GM12878 (cell line): Measurements from ENCODE around the gene DICER1. TPM values are rescaled to one million over a fixed set of nuclear protein-coding genes. Genes with fewer than 3 reads are reported as not detected.

Experiments
- ASH2L ChIP-seq: fragments of 300-600, 200-600 bp; sonication (generic); IDR thresholded peaks from 2 replicates; pipeline ENCODE4 v1.6.1; 2017; ENCODE audit warnings: low read depth, mild to moderate bottlenecking, borderline replicate concordance
- BCL11A ChIP-seq: IDR thresholded peaks from 2 replicates; pipeline ENCODE4 v1.6.1; 2011; ENCODE audit warnings: low read depth, low read length
- CHD2 ChIP-seq: IDR thresholded peaks from 2 replicates; pipeline ENCODE4 v1.6.1; 2011; ENCODE audit warnings: low read depth, low read length, improper control_type of control experiment, borderline replicate concordance
- FOS ChIP-seq: IDR thresholded peaks from 3 replicates; pipeline ENCODE4 v1.6.1; 2011; ENCODE audit warnings: borderline replicate concordance; ENCODE audit not compliant: insufficient read length; ENCODE audit errors: extremely low read depth
- FOXM1 ChIP-seq: IDR thresholded peaks from 2 replicates; pipeline ENCODE4 v1.6.1; 2012; ENCODE audit warnings: low read depth, mild to moderate bottlenecking, inconsistent platforms, low read length, moderate library complexity
- JUND ChIP-seq: IDR thresholded peaks from 2 replicates; pipeline ENCODE4 v1.6.1; 2012; ENCODE audit warnings: low read depth, mild to moderate bottlenecking, low read length, improper control_type of control experiment, moderate library complexity
- MTA2 ChIP-seq: fragments of 450-650 bp; IDR thresholded peaks from 2 replicates; pipeline ENCODE4 v1.6.1; 2016; ENCODE audit warnings: low read depth, mild to moderate bottlenecking, moderate library complexity
- NFXL1 ChIP-seq: fragments of 450-650 bp; IDR thresholded peaks from 2 replicates; pipeline ENCODE4 v1.6.1; 2017; ENCODE audit warnings: antibody characterized with exemption, mild to moderate bottlenecking, borderline replicate concordance
- polyA plus RNA-seq, 11 experiments: library from polyadenylated mRNA; depleted of rRNA in 4 of 11; unstranded in 6 of 11; stranded (reverse) in 5 of 11; fragments of >200 nt; fragmentation: Nextera tagmentation in 4 of 11; fragmentation: Illumina TruSeq in 1 of 11; extraction: Ambion mirVana in 4 of 11; extraction: Trizol in 1 of 11; gene quantifications; 1 replicate in 1 of 11; 2 replicates in 10 of 11; pipeline versions ENCODE4 v1.2.1 to v1.2.3, GENCODE V29; 2011 to 2016; ENCODE audit warnings: inconsistent platforms in 2 of 11, missing spikeins in 2 of 11, low read depth in 1 of 11
- total RNA-seq, 4 experiments: library from RNA; depleted of rRNA in 3 of 4; stranded (reverse); fragments of >200 nt in 3 of 4; fragmentation: Illumina TruSeq in 1 of 4; extraction: Trizol in 1 of 4; gene quantifications; 2 replicates each; pipeline versions ENCODE4 v1.2.1 to v1.2.3, GENCODE V29; 2013 to 2021
- TF ChIP-seq, protein P1 (sequence below): fragments of 450-650 bp; formaldehyde crosslinking; IDR thresholded peaks from 2 replicates; pipeline ENCODE4 v1.4.0; 2020; ENCODE audit warnings: mild to moderate bottlenecking, moderate library complexity
- TF ChIP-seq, protein P2 (sequence below): fragments of 450-650 bp; IDR thresholded peaks from 2 replicates; pipeline ENCODE4 v1.6.1; 2018; ENCODE audit warnings: borderline replicate concordance, mild to moderate bottlenecking; ENCODE audit not compliant: partially characterized antibody

Gene DICER1
- total and polyA plus RNA-seq, 10 of the 15 experiments (the other 5 are each of a cell fraction or from before 2014, with no cell fraction given), result 6.8 to 70.8 (median 37.1) TPM

DNA sequence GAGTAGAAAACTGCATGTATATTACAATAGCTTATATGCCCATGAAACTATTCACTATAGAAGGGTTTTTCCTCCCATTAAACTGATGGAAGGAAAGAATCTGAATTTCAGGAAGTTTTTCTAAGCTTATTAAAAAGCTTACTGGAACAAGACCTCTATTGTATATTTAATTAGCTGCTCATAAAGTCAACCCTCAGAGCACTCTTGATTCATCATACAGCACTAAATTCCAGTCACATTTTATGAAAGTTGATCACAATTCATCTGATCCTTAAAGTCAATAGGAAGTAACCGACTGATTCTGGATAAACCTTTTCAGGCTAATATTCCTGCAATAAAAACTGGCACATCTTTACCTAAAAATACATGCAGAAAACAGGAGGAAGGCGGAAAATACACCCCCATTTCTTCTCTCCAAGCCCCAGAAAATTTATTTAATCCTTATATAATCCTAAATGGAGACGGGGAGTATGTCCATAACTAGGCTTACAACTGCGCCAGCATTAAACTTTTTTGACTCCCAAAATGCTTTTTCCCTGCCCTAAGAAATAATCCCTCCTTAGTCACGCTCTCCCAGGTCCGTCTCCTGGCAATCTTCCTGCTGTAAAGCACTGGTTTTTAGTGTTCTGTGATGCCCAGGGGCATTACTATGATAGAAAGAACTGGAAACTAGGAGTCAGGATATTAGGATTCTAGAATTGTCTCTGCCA lies 35.3 kb downstream of the DICER1 start (continued):
- TF ChIP-seq, protein P1, sequence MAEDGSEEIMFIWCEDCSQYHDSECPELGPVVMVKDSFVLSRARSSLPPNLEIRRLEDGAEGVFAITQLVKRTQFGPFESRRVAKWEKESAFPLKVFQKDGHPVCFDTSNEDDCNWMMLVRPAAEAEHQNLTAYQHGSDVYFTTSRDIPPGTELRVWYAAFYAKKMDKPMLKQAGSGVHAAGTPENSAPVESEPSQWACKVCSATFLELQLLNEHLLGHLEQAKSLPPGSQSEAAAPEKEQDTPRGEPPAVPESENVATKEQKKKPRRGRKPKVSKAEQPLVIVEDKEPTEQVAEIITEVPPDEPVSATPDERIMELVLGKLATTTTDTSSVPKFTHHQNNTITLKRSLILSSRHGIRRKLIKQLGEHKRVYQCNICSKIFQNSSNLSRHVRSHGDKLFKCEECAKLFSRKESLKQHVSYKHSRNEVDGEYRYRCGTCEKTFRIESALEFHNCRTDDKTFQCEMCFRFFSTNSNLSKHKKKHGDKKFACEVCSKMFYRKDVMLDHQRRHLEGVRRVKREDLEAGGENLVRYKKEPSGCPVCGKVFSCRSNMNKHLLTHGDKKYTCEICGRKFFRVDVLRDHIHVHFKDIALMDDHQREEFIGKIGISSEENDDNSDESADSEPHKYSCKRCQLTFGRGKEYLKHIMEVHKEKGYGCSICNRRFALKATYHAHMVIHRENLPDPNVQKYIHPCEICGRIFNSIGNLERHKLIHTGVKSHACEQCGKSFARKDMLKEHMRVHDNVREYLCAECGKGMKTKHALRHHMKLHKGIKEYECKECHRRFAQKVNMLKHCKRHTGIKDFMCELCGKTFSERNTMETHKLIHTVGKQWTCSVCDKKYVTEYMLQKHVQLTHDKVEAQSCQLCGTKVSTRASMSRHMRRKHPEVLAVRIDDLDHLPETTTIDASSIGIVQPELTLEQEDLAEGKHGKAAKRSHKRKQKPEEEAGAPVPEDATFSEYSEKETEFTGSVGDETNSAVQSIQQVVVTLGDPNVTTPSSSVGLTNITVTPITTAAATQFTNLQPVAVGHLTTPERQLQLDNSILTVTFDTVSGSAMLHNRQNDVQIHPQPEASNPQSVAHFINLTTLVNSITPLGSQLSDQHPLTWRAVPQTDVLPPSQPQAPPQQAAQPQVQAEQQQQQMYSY (CRISPR knock-in tag), result no peak
- TF ChIP-seq NFXL1 (no peak), FOS (no peak), FOXM1 (no peak), BCL11A (no peak), CHD2 (no peak), ASH2L (no peak), MTA2 (no peak), JUND (no peak)
- TF ChIP-seq, protein P2, sequence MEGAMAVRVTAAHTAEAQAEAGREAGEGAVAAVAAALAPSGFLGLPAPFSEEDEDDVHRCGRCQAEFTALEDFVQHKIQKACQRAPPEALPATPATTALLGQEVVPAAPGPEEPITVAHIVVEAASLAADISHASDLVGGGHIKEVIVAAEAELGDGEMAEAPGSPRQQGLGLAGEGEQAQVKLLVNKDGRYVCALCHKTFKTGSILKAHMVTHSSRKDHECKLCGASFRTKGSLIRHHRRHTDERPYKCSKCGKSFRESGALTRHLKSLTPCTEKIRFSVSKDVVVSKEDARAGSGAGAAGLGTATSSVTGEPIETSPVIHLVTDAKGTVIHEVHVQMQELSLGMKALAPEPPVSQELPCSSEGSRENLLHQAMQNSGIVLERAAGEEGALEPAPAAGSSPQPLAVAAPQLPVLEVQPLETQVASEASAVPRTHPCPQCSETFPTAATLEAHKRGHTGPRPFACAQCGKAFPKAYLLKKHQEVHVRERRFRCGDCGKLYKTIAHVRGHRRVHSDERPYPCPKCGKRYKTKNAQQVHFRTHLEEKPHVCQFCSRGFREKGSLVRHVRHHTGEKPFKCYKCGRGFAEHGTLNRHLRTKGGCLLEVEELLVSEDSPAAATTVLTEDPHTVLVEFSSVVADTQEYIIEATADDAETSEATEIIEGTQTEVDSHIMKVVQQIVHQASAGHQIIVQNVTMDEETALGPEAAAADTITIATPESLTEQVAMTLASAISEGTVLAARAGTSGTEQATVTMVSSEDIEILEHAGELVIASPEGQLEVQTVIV, result no peak
